ENCODE results near the gene ZNF480.
"Not testable (repeated sequence)": the region's sequence is repeated elsewhere in the genome, so short reads cannot be mapped to it uniquely, and the experiment has no call there.

Gene ZNF480

GRCh38 chr19:52339022-52339421 is 42.1 kb downstream of the ZNF480 start:
- DNase-seq (ENCODE audit: low read depth) = not testable (repeated sequence)

GRCh38 chr19:52343548-52343947 is 46.6 kb downstream of the ZNF480 start:
- peak; percentile 4 for DNase-seq (ENCODE audit: low read depth)

GRCh38 chr19:52345162-52345561 is 48.2 kb downstream of the ZNF480 start:
- no peak for DNase-seq (ENCODE audit: low read depth)

GRCh38 chr19:52351512-52351911 is 54.5 kb downstream of the ZNF480 start:
- no peak for DNase-seq (ENCODE audit: low read depth)

- DNase-seq (ENCODE audit: low read depth) = no peak
These were observed 69.5 kb downstream of the ZNF480 start for GRCh38 chr19:52366414-52366824.

GRCh38 chr19:52369559-52370340 is 72.8 kb downstream of the ZNF480 start, which contains the start of gene ZNF880:
Gene ZNF880 (plus strand): TSS chr19:52369923. CDS start chr19:52369966, 43 bp downstream.
- peak; percentile 72 for DNase-seq (ENCODE audit: low read depth)

GRCh38 chr19:52370341-52370710 is 73.4 kb downstream of the ZNF480 start:
- DNase-seq (ENCODE audit: low read depth) = no peak

Measured in T-helper 22 cell (primary cell).